Measurements from ENCODE around the gene AUTS2. TPM values are rescaled to one million over a fixed set of nuclear protein-coding genes. Genes with fewer than 3 reads are reported as not detected.

AUTS2 gene
- total and polyA plus RNA-seq, 9 of the 15 experiments (the other 6 are each of a cell fraction or from before 2014, with no cell fraction given) = 0.58 TPM; not detected in 8

DNA sequence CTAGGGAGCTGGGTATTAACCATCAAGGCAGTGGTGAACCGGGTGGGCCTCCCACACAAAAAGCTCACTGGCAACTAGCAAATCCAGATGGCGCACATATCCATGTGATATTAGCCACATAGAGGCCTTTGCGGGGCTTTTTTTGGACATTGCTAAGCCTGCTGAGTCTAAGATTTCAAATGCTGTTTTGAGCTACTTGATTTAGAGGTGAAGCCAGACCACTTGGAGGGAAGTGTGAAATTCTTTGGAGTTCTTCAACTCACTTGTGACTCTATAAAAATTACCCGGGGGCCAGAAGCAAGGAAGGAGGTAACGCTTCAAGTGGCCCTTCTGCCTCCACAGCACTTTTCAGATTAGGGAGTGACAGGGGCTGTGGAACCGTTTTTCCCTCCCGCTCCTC lies 913.9 kb downstream of the AUTS2 start:
- 3% methylated on average over 7 of the region's 7 CpGs for WGBS (ENCODE audit: insufficient coverage, low coverage, missing lambda C conversion rate)
- H3K9ac ChIP-seq (ENCODE audit: insufficient read depth in 1 of 2, low read depth in 2 of 2, low read length in 2 of 2) = no peak overlapping the region
- no peak for DNase-seq (ENCODE audit: extremely low read depth in 1 of 4, low spot score in 3 of 4)
- no peak for ATAC-seq
- no peak for FAIRE-seq
- no peaks in the 10 kb centered on the region for H3K4me1 ChIP-seq (replicated peaks in 1 of 2; ENCODE audit: control insufficient read depth in 2 of 2, insufficient read depth in 2 of 2, low read length in 2 of 2)
- H4K20me1 ChIP-seq (replicated peaks; ENCODE audit: control insufficient read depth, insufficient read depth, low read length) = no peaks in the 10 kb centered on the region
- H3K79me2 ChIP-seq (ENCODE audit: control insufficient read depth, insufficient read depth, low read length) = no peaks in the 10 kb centered on the region
- no peaks in the 10 kb centered on the region for H3K36me3 ChIP-seq (ENCODE audit: control insufficient read depth, insufficient read depth, low read length)
- CTCF ChIA-PET (ENCODE audit: low intra/inter-chr PET ratio) = no interaction called here
- TF ChIP-seq, protein P1, sequence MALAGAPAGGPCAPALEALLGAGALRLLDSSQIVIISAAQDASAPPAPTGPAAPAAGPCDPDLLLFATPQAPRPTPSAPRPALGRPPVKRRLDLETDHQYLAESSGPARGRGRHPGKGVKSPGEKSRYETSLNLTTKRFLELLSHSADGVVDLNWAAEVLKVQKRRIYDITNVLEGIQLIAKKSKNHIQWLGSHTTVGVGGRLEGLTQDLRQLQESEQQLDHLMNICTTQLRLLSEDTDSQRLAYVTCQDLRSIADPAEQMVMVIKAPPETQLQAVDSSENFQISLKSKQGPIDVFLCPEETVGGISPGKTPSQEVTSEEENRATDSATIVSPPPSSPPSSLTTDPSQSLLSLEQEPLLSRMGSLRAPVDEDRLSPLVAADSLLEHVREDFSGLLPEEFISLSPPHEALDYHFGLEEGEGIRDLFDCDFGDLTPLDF (CRISPR knock-in tag; IDR thresholded peaks at IDR 0.05) = no peak
- no peak overlapping the region for H3K4me2 ChIP-seq (ENCODE audit: insufficient read depth, low read length)
- no peak overlapping the region for H3K27ac ChIP-seq (ENCODE audit: extremely low read depth, low read depth, low read length)
- intact Hi-C loops (cut with micrococcal nuclease) = no loop called here
- no peaks in the 10 kb centered on the region for H3K9me1 ChIP-seq (ENCODE audit: control insufficient read depth, insufficient read depth, low read length)
- H3K9me3 ChIP-seq (replicated peaks; ENCODE audit: control insufficient read depth, insufficient read depth, low read depth, low read length) = no peaks in the 10 kb centered on the region
- no peak overlapping the region for H3K4me3 ChIP-seq
- POLR2A ChIA-PET = interaction anchor here (0.6 kb wide), 1 partner anchor 82 kb away, joined by 3 read pairs; no protein-coding TSS in a partner anchor
- no TSS peak for BruUV-seq (replicated peaks)
- H3K27me3 ChIP-seq (ENCODE audit: control insufficient read depth in 2 of 2, insufficient read depth in 2 of 2, low read length in 2 of 2) = peaks cover 2 to 4% of the 10 kb centered on the region in 2 experiments; a peak in 2 of 5 replicates
- no peak overlapping the region for H2AFZ ChIP-seq (ENCODE audit: low read depth, low read length)
- in situ Hi-C loops (cut with MboI) = no loop called here

DNA sequence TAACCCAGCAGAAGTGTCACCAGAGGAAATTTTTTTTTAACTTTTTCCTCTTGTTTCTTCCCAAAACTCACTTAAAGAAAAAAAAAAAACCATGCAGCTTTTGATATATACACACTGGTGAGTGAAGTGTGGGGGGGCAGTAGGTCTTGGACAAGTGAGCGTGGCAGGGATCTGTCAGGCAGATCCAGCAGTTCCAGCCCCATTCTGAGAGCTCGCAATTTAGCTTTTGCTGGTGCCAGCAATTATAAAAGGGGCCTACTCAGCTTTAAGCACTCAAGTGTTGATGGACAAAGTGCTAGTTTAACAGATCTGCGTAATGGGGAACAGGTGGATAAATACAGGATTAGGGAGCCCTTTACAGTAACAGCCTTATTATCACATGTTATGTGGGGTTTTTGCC lies 914.5 kb downstream of the AUTS2 start:
- ATAC-seq (no peak), DNase-seq (ENCODE audit: extremely low read depth in 1 of 4, low spot score in 3 of 4) (no peak), FAIRE-seq (no peak)
- Histone ChIP-seq H4K20me1 (replicated peaks; ENCODE audit: control insufficient read depth, insufficient read depth, low read length) (no peaks in the 10 kb centered on the region), H3K4me2 (ENCODE audit: insufficient read depth, low read length) (no peak overlapping the region), H3K36me3 (ENCODE audit: control insufficient read depth, insufficient read depth, low read length) (no peaks in the 10 kb centered on the region), H3K4me3 (no peak overlapping the region), H2AFZ (ENCODE audit: low read depth, low read length) (no peak overlapping the region), H3K9me3 (replicated peaks; ENCODE audit: control insufficient read depth, insufficient read depth, low read depth, low read length) (no peaks in the 10 kb centered on the region), H3K9ac (ENCODE audit: insufficient read depth in 1 of 2, low read depth in 2 of 2, low read length in 2 of 2) (no peak overlapping the region), H3K27ac (ENCODE audit: extremely low read depth, low read depth, low read length) (no peak overlapping the region), H3K4me1 (replicated peaks in 1 of 2; ENCODE audit: control insufficient read depth in 2 of 2, insufficient read depth in 2 of 2, low read length in 2 of 2) (no peaks in the 10 kb centered on the region), H3K9me1 (ENCODE audit: control insufficient read depth, insufficient read depth, low read length) (no peaks in the 10 kb centered on the region), H3K27me3 (ENCODE audit: control insufficient read depth in 2 of 2, insufficient read depth in 2 of 2, low read length in 2 of 2) (peaks cover 2 to 4% of the 10 kb centered on the region in 2 experiments; a peak in 2 of 5 replicates), H3K79me2 (ENCODE audit: control insufficient read depth, insufficient read depth, low read length) (no peaks in the 10 kb centered on the region)
- 0% methylated on average over 3 of the region's 3 CpGs for WGBS (ENCODE audit: insufficient coverage, low coverage, missing lambda C conversion rate)
- intact Hi-C loops (cut with micrococcal nuclease) (no loop called here), in situ Hi-C loops (cut with MboI) (no loop called here)
- BruUV-seq (replicated peaks) = no TSS peak
- CTCF ChIA-PET (ENCODE audit: low intra/inter-chr PET ratio) = no interaction called here
- POLR2A ChIA-PET = no interaction called here
- no peak for TF ChIP-seq HDAC6 (IDR thresholded peaks at IDR 0.05; ENCODE audit: low read depth, low read length)
- no peak for TF ChIP-seq FIP1L1 (IDR thresholded peaks at IDR 0.05; ENCODE audit: low read depth, low read length, poor library complexity, severe bottlenecking)
- TF ChIP-seq, protein P2, sequence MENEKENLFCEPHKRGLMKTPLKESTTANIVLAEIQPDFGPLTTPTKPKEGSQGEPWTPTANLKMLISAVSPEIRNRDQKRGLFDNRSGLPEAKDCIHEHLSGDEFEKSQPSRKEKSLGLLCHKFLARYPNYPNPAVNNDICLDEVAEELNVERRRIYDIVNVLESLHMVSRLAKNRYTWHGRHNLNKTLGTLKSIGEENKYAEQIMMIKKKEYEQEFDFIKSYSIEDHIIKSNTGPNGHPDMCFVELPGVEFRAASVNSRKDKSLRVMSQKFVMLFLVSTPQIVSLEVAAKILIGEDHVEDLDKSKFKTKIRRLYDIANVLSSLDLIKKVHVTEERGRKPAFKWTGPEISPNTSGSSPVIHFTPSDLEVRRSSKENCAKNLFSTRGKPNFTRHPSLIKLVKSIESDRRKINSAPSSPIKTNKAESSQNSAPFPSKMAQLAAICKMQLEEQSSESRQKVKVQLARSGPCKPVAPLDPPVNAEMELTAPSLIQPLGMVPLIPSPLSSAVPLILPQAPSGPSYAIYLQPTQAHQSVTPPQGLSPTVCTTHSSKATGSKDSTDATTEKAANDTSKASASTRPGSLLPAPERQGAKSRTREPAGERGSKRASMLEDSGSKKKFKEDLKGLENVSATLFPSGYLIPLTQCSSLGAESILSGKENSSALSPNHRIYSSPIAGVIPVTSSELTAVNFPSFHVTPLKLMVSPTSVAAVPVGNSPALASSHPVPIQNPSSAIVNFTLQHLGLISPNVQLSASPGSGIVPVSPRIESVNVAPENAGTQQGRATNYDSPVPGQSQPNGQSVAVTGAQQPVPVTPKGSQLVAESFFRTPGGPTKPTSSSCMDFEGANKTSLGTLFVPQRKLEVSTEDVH (IDR thresholded peaks at IDR 0.05; ENCODE audit: low read depth, partially characterized antibody) = no peak
- TF ChIP-seq ETV6 (IDR thresholded peaks at IDR 0.05; ENCODE audit: borderline replicate concordance in 1 of 2, low read depth in 2 of 2, low read length in 1 of 2) = no peak
- no peak for TF ChIP-seq ETV6 (CRISPR knock-in tag; IDR thresholded peaks at IDR 0.05; ENCODE audit: borderline replicate concordance)
- TF ChIP-seq, protein P3, sequence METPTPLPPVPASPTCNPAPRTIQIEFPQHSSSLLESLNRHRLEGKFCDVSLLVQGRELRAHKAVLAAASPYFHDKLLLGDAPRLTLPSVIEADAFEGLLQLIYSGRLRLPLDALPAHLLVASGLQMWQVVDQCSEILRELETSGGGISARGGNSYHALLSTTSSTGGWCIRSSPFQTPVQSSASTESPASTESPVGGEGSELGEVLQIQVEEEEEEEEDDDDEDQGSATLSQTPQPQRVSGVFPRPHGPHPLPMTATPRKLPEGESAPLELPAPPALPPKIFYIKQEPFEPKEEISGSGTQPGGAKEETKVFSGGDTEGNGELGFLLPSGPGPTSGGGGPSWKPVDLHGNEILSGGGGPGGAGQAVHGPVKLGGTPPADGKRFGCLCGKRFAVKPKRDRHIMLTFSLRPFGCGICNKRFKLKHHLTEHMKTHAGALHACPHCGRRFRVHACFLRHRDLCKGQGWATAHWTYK (CRISPR knock-in tag; IDR thresholded peaks at IDR 0.05) = no peak
- TF ChIP-seq KDM2B (CRISPR knock-in tag; IDR thresholded peaks at IDR 0.05) = no peak
